ENCODE data around the gene WDR26.
A peak's percentile ranks its signal among the peaks of the same experiment; 100 is the strongest.
"Not testable (repeated sequence)": the region's sequence is repeated elsewhere in the genome, so short reads cannot be mapped to it uniquely, and the experiment has no call there.

WDR26 gene

DNA sequence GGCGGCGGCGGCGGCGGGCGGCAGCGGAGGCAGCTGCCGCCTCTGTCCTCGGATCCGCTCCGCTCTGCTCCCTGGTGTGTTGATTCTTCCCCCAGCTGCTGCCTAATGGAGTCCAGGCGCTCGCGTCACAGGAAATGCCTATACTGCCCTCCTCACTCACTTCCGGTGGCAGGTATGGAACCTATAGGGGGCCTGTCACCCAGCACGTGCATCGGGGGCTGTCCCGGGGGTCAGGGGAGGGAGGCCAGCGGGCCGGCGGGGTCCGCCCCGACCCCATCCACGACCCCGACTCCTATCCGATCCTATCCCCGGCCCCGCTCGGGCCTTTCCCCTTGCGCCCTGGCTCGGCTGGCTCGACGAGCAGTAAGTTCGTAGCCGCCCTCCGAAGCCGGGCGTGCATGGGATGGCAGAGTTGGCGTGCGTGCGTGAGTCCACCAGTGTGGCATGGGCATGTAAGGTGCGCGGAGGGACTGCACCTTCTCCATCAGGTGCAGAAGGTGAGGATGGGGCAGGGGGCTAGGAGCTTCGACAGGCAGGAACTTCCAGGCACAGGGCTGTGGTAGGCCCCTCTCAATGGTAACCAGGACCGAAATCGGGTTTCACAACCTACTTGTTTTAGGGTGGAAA is at the start of gene WDR26:
Gene WDR26, minus strand, starts transcription at position 107 of the 627 bp plus-strand sequence.
- DNase-seq: peak; percentile 70

DNA sequence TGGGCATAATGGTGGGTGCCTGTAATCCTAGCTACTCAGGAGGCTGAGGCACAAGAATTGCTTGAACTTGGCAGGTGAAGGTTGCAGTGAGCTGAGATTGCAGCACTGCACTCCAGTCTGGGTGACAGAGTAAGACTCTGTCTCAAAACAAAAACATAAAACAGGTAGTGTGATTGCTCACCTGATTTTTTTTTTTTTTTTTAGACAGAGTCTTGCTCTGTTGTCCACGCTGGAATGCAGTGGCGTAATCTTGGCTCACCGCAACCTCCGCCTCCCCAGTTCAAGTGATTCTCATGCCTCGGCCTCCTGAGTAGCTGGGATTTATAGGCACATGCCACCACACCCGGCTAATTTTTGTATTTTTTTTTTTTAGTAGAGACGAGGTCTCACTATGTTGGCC is 48.6 kb upstream of the WDR26 start:
- not testable (repeated sequence) for DNase-seq

DNA sequence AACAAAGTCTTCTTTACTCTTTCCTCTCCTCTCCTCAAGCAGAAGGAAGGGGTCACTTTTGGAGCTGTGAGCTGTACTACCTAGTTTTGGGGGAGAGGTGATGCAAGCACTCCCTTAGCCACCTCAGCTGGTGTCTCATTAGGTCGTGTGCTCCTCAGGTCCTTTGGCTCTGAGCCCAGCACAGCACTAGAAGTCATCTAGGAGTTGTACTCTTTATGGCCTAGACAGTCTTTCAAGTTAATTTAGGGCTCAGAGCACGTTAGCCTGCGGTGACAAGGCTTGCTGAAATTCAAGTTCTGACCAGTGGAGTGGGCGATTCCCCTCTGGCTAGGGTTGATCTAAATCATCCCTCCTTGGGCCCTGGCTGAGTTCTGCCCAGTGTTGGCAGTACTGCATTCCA is 48.0 kb upstream of the WDR26 start:
- no peak for DNase-seq

DNA sequence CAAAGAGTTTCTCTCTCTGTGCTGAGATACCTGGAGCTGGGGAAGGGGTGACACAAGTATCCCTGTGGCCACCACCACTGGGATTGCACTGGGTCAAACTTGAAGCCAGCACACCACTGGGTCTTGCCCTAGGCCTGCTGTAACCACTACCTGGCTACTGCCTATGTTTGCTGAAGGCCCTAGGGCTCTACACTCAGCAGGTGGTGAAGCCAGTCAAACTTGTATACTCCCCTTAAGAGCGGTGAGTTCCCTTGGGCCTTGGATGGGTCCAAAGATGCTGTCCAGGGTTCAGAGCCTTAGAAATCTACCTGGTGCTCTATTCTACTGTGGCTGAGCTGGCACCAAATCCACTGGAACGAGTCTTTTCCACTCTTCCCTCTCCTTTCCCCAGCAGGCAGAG is 47.0 kb upstream of the WDR26 start:
- DNase-seq: no peak

DNA sequence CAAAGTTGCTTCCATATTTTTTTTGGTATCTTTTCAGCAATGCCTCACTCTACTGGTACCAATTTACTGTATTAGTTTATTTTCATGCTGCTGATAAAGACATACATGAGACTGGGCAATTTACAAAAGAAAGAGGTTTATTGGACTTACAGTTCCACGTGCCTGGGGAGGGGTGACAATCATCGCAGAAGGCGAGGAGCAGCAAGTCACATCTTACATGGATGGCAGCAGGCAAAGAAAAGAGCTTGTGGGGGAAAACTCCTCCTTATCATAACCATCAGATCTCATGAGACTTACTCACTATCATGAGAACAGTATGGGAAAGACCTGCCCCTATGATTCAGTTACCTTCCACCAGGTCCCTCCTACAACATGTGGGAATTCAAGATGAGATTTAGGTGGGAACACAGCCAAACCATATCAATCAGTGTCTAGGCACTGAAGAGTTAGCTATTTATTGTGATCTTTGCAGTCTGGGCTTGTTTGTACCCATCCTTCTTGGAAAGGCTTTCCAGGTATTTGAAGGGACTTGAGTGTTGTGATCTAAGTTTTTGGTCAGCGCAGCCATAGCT is 46.4 kb upstream of the WDR26 start:
- DNase-seq: not testable (repeated sequence)

DNA sequence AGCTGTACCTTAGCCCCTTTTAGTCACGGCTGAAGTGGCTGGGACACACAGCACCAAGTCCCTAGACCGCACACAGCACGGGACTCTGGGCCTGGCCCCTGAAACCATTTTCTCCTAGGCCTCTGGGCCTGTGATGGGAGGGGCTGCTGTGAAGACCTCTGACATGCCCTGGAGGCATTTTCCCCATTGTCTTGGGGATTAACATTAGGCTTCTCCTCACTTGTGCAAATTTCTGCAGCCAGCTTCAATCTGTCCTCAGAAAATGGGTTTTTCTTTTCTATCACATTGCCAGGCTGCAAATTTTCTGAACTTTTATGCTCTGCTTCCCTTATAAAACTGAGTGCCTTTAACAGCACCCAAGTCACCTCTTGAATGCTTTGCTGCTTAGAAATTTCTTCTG is 45.6 kb upstream of the WDR26 start:
- not testable (repeated sequence) for DNase-seq

DNA sequence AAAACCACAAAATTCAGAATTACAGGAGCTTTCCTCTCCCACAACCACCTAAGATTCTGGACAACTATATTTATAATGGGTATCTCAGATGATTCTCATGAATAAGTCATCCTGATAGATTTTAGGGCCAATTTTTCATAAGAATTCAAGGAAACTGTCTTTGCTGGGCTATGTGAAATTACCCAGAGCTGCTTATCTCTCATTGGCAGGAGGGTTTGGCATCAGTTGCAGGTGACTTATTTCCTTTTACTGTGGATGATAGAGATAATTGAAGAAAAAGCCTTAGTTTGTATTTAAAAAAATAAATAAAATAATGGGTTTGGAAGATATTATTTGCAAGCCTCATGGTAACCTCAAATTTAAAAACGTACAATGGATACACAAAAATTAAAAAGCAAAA is 38.2 kb upstream of the WDR26 start:
- DNase-seq: no peak

DNA sequence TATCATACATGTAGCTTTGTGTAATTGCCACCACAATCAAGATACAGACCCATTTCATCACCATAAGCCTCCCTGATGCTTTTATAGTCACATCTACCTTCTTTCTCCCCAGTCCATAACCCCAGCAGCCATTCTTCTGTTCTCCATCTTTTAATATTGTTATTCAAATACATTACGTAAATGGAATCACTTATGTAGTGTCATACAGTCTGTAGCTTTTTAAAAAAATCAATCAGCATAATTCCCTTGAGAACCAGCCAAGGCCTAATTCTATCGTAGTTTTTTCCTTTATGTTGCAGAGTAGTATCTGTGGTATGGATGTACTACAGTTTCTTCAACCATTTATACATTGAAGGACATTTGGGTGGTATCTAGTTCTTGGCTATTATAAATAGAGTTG is 31.6 kb upstream of the WDR26 start:
- DNase-seq: no peak

DNA sequence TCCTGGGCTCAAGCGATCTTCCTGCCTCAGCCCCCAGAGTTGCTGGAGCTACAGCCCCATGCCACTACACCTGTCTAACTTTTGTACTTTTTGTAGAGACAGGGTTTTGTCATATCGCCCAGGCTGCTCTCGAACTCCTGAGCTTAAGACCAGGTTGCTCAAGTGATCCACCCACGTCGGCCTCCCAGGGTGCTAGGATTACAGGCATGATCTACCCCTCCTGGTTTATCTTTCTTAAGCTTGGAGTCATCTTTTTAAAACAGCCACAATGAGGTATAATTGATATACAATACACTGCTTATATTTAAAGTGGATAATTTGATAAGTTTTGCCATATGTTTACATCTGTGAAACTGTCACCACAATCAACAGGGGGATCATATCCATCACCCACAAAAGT is 25.4 kb upstream of the WDR26 start:
- DNase-seq: no peak

DNA sequence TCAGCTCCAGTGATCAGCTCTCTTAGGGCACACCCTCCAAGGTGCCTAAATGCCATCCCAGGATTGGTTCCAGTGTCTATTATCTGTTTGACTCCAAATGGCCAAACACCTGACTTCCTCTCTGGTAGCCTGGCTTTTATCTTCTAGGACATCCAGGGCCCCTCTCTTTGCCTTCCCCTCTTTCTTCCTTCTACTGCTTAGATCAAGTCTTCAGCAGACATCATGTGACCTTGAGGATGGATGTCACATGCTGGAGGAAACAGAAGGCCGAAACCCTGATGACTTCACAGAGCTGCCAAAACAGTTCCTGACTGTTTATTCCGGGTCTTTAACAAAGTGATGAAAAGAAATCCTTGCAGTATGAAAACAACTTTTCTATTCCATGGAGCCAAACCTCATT is 24.4 kb upstream of the WDR26 start:
- DNase-seq: no peak

DNA sequence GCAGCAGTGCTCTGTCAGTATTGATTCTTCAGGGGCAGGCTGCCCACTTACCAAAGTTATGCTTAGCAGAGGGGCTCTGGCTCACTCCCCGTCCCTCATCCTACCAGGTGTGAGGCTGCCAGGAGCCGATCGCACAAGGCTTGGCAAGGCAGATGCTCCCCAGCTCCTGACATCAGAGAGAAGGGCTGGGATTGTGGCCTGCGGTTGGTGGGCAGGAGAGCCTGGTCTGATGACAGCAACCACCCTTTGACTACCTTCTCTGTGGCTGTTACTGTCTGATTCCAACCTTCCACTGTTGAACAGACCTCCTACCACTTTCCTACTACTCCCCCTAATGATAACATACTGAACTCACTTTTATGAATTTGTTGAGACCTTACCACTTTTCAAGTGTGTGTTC is 23.7 kb upstream of the WDR26 start:
- no peak for DNase-seq

DNA sequence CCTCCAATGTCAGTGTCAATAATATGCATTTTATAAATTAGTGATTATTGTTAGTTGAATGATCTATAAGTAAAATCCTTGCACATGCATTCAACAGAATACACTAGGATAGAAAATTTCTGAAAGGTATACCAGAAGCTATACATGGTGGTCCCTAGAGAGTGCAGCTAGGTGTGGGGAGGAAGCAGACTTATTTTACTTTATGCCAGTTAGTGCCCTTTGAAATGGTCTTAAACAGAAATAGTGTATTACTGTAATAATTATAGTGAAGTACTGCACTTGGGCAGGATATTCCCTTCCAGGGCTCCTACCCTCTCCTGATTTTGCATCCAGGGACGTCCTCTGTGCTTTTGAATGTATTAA is 23.2 kb upstream of the WDR26 start:
- no peak for DNase-seq

DNA sequence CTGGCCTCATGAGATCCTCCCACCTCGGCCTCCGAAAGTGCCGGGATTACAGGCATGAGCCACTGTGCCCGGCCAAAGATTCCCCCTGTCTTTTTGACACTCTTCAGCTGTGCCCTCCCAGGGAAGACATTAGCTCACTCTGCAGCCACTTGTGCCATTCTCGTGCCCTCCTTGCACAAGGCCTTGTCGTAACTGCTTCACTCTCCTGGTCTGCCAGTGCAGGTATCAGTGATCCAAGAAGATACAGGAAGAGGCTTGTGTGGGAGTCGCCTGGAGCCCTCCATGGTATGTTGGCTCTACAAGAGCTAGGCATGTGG is 22.0 kb upstream of the WDR26 start:
- DNase-seq: no peak

DNA sequence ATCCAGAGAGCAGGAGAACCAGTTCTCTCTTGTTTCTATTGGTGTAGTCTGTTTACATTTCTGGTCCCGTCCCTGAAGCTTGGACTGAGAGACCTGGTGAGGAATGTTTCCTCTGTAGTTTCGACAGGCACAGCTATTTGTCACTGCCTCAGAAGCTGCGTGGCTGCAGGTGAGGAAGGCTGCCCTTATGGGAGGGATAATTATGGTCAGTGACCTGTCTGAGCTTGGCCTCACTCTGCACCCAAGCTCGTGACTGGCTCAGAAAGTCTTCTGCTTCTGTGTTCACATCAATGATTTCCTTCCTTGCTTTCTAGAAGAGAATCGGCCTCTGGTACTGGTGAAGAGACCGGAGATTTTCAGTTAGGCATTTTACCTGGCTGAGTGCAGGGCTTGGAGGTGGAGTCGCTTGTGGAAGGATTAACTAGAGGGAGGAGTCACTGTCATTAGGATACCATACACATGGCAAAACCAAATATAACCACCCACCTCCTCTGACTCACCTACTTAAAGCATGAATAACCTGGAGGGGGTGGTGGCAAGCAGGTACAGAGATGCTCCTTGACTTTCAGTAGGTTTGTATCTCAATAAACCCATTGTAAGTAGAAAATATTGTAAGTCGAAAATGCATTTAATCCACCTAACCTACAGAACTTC is 19.9 kb upstream of the WDR26 start:
- DNase-seq: no peak

DNA sequence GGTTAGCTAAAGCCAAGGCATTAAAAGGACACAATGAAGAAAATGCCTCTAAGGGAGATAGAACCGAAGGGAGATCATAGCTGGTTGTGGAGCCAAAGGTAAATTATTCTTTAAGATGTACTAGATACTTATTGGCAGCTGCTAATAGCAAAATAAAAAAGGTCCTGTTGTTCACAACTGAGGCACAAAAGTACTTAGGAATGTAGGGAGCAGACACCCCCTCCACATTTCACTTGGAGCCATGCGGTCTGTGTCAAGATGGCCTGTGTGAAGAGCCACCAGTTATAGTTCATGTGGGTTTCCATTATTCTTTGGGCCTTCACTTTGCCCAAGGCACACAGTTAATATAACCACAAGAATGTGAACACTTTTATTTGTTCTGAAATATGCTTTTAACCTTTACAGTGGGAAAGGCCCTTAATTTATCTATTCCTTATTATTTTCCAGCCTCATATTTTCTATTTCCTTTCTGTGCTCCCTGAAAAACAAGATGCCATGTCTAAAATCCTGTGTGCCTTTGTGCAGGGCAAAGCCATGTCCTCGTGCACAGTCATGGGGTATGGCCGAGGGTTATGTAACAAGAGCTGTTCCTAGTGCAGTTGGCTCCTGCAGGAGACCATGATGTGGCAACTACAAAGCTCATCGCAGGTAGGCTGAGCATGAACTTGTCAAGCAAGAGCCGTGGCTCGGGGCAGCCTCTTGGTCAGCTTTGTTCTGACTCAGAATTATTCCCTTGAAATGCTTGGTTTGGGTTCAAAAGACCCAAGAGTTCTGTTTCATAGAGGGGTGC is 16.2 kb upstream of the WDR26 start:
- no peak for DNase-seq

DNA sequence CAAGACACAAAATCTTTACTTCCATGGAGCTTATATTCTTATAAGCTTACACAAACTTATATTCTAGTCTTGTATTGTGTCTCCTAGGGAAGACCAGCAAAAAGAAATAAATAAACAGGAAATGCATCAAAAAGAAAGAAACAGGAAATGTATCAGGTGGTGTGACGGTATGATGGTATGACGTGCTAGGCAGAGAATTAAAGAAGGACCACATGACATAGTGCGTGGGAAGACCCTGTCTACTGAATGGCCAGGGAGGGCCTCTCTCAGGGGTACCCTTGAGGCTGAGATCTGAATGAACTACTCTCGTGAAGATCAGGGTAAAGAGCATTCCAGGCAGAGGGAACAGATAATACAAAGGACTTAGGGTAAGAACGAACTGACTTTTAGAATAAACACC is 15.6 kb upstream of the WDR26 start:
- DNase-seq: no peak

DNA sequence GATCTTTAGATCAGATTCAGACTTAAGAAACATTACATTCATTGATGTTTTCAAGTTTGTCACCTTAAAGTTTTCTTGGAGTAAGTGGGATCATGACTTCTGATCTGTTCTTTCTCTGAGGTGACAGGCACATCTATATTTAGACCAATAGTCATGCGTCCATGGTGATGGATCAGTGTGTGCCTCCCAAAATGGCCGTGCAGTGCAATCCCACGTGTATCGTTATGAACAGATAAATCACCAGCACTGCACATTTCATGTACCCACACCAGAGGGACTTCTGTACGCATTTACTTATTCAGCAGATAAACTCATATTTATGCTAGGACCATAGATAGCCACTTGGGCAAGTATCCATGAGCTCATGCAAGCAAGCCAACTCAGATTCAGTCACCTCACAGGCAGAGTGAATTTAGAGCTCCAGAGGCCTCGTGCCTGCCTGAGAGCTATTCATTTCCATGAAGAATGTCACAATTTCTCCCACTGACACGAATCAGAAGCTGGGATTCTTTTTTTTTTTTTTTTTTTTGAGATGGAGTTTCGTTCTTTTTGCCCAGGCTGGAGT is 13.9 kb upstream of the WDR26 start:
- no peak for DNase-seq

DNA sequence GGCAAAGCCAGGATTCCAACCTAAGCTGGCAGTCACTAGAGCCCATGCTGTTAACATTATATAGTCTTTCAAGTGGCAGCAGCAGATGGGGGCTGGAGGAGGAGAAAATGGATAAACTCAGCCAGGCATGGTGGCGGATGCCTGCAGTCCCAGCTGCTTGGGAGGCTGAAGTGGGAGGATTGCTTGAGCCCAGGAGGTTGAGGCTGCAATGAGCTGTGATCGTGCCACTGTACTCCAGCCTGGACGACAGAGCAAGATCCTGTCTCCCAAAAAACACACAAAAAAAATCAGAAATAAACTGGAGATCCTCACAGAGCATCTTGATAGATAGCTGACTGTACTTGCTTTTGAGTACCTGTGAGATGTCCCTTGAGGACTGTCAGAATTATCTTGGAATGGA is 13.4 kb upstream of the WDR26 start:
- DNase-seq: no peak

DNA sequence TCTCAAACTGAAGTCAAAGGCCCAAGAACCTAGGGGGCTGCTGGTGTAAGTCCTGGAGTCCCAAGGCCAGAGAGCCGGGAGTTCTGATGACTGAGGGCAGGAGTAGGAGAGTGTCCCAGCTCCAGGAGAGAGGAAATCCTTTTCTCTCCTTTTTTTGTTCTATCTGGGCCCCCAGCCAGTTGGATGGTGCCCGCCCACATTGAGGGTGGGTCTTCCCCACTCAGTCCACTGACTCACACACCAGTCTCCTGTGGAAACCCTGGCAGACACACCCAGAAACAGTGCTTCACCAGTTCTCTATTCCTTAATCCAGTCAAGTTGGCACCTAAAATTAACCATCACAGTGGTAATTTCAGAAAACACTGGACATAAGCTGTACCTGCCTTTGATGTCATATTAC is 12.7 kb upstream of the WDR26 start:
- DNase-seq: no peak

DNA sequence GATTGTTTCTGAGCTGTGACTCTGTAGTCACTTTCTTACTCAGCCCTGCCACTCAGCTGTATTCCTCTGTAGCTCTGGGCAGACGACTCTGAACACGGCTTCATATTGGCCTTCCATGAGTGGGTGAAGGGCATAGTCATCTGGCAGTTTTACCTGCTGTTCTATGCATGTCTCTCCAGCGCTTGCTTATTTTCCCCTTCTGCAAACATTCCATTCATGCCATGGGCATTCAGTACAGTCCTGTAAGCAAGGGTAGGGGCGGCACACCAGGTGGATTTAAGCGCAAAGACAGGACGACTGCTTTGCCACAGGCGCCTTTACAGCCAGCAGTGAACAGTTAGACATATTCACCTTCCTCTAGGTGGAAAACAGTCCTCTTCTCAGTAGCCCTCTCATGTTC is 4.4 kb upstream of the WDR26 start:
- no peak for DNase-seq

DNA sequence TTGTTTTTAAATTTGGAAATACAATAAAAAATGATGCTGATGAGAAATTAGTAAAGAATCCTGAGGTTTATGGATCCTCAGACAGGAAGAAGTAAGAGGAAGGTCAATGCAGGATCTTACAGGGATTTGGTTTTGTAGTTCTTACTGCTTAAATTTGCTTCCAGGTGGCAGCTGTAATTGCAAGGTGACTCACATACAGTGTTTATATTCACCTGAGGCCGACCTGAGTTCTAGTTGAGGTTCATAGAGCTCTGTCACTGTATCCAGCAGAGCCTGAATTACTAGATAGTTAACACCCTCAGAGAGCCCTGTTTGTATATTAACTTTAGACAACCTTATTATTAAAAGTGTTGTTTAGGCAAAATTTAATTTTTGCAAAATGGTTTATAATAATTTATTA is 1.4 kb upstream of the WDR26 start:
- DNase-seq: no peak

DNA sequence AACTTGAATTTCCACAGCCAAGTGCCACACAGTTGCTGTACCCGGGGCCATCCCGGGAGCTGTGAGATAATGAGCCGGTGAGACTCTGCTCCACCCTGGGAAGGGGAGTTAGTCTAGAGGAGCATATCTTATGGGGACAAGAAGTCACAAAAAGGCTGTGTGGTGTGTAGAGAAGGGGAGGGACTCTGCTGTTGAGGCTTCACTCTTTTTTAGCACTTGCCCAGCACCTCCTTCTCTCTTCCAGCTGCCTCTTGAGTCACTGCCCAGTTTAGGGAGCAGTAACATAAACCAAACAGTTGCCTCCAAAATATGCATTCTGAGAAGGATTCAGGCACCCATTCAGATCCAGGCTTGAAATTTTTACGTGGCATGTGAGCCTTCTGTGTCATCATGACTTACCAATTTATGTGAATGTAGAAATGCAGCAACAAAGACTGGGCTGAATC is 744 bp upstream of the WDR26 start:
- no peak for DNase-seq

DNA sequence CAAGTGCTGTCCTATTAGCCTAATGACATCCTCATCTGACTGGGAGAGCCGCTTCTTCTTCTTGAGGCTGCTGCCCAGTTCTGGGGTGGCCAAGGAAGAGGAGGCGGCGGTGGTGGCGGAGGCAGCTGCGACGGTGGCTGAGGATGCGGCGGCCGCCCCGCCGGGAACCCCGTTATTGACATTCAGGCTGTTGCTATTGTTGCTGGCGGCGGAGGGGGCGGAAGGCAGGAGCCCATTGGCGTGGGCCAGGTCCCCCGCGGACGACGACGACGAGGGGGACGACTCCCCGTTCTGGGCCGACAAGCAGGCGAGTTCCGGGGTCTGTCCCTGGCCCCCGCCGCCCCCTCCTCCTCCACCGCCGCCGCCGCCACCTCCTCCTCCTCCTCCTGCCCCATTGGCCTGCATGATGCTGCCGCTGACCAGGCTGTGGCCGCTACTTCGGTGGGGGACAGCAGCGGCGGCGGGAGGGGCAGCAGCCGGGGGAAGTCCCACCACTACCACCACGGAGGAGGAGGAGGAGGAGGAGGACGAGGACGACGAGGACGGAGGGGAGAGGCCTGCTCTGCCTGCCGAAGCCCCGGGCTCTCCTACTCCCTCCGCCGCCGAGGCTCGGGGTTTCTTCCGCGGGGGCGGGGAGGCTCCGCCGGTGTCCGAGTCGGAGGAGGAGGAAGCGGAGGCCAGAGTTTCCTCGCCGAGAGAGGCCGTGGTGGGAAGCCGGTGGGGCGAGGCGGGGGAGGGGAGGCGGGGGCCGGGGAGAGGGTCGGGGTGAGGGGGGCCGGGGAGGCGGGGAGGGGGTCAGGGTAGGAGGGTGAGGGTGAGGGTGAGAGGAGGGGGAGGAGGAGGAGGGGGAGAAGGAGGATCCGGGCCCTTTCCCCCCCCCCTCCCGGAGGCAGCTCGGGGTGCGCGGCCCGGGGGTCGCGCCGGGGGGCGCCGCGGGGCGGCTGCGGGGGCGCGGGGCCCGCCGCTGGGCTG is 610 bp downstream of the WDR26 start:
- no peak for DNase-seq

Measured in GDM1 (cell line).